Activated CD4-positive, alpha-beta T cell treated with anti-CD3 and anti-CD28 coated beads, Interleukin-2, Interleukin-6, amounts not matched to agents 100 ng/mL and 50 ng/mL, durations not matched to agents 16 hours and 8 hours (primary cell): ENCODE data around the gene IL12A.
A peak's percentile ranks its signal among the peaks of the same experiment; 100 is the strongest.

Experiments used
- DNase-seq: peaks from one replicate; pipeline ENCODE4 v3.0.0-alpha.2; 2020

The IL12A gene

DNA sequence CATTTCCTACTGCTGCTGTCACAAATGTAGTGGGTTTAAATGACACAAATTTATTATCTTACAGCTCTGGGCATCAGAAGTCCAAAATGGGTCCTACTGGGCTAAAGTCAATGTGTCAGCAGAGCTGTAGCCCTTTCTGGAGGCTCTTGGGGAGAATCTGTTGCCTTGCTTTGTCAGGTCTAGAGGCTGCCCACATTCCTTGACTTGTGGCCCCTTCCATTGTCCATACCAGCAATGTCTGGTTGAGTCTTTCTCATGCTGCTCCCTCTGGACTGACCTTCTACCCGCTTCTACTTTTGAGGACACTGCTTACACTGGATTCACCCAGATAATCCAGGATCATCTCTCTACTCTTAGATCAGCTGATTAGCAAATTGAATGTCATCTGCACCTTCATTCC is 3.0 kb downstream of the IL12A start:
- no peak for DNase-seq

DNA sequence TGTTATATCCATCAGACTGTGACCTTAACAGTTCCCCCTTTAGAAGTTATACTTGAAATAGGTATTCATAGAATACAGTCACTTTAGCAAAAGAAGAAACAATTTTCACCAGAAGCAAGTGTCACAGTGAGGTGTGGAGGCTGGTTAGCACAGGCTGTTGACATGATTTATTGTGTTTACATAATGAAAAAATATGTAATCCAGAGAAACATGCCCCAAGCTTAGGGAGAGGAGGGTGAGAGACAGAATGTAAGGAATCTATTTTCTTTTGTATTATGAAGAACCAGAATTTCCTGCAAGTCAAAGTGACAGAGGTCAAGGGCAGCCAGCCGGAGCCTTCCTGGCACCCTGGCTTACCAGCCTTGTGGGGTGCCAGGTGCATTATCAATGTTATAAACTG is 4.0 kb downstream of the IL12A start:
- DNase-seq: no peak

DNA sequence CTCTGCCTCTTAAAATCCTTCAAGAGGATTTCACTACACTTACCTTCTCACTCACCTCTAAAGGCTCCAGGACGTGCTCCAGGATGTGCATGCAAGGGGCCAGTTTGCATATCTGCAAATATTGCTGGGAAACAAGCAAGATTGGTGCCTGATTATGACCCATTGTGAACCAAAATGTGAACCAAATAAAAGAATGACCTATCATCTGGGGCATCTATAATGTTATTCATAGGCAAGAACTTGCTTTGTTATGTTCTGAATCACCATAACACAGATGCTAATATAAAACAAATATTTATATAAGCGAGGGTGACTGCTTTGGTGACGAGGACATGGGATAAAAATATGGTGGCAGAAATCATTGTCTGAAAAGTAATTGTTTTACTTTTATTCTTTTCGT is 5.5 kb downstream of the IL12A start:
- no peak for DNase-seq

DNA sequence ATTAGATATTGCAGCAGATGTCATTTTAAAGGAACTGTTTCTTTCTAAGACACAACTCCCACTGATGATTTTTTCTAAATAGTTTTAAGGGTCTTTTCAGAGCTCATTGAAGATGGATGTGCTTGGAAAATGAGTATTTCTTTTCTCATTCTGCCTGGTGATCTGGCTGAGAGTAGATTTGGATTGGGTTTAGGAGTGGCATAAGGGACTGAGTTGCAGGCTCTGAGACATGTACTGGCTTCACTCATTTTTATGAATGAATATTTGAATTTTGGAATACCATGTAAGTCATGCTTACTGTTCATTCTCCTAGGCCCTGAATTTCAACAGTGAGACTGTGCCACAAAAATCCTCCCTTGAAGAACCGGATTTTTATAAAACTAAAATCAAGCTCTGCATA is 6.5 kb downstream of the IL12A start:
- no peak for DNase-seq

DNA sequence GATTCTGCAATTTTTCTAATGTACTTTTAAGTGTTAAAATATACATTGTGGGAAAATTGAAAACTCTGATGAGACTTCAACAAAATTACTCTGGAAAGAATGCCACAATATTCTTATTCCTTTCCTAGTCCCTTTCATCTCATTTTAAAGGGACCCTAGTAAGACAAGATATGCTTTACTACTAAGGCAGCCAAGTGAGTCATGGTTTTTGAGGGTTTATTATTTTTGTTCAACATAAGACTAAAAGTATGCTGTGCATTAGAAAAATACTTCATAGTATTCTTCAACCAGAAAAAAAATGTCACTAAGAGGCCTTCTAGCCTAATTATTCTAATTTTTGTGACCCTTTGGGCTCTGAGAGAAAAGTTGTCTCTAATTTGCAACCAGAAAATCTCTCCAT is 7.4 kb downstream of the IL12A start:
- no peak for DNase-seq

DNA sequence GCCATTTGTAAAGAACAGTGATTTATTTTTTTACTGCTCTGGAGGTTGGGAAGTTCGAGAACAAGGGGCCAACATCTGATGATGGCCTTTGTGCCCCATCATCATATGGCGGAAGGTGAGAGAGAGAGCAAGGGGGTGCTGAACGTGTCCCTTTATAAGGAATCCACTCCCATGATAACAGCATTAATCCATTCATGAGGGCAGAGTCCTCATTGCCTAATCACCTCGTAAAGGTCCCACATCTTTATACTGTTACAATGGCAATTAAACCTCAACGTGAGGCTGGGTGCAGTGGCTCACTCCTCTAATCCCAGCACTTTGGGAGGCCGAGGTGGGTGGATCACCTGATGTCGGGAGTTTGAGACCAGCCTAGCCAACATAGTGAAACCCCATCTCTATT is 8.3 kb downstream of the IL12A start:
- no peak for DNase-seq

DNA sequence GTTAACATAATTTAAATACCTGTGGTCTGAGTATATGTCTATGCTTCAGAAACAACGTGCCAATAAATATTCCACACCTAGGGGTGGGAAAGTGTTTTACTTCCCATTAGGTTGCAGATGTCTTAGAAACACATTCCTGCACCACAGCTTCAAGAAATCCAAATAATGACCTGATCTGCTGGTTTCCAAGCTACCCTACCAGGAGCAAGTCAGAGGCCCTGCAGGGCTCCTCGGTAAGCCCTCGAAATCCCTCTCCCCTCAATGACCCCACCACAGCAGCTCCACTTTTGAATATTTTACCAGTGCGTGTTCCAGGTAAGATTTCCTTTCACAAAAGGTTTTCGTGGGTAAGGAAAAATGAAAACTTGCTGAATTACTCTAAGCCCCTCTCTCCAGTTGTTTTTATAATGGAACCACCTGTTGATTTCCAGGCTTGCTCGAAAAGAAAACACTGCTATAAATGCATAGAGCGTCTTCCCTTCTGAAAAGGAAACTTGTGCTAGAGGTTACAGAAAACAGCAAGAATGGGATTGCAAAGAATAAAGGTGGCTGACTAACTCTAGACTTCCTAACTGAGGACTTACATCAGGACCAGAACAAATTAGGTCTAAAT is 12.6 kb downstream of the IL12A start:
- no peak for DNase-seq

DNA sequence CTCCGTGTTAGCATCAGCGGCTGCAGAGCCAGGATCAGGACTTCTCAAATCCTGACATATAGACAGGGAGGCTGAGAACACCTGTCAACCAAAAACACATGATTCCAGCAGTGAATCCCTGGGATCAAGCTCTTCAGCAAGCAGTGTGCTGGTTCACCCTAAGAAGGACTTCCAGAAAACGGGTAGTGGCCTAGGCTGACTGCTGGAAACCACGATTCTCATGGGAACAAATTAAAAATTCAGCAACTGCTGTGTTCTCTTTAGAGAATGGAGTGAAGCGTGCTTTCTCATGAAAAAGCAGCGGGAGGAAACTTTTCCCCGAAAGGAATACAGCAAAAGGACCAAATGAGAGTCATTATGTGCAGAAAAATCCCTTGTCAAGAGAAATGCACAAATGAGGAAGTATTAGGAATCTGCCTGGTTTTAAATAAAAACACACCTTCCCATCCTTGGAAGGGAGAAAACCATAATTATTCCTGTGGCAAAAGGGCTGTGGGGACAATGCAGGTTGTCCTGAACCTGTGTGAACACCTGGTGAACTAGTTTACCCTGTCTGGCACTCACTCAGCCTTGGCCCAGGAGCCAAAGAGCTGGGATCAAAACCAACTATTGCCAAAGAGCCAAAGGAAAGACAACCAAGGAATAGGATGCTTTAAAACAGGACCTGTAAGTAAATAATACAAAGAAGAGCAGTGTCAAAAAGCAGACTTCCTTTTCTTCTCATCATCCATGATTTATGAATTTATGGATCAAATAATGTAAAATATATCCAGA is 13.4 kb downstream of the IL12A start:
- DNase-seq: no peak

DNA sequence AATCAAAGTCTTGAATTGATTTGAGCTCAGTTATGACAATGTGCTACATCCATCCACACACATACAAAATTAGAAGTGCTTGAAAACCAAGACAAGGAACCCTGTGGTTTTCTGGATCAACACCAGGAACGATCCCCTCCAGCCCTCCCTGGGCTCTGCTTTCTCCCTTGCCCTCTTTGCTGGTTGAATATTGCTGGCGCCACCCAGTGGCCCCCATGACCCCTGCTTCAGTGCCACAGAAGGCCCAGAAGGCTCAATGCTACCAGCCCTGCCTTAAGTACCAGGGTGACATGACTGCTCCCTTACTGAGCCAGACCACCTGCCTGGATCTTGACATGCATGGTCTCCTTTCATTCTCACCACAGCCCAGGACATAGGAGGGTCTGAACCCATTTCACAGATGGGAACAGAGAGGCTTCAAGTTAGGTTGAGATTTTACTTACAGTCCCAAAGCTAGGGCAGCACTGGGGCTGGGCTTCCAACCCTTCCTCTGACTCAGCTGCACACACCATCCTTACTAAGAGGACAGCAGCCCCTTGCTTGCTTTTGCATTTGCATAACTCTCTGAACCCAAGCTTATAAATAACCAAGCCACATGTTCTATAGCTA is 15.0 kb downstream of the IL12A start:
- peak; percentile 74 for DNase-seq

DNA sequence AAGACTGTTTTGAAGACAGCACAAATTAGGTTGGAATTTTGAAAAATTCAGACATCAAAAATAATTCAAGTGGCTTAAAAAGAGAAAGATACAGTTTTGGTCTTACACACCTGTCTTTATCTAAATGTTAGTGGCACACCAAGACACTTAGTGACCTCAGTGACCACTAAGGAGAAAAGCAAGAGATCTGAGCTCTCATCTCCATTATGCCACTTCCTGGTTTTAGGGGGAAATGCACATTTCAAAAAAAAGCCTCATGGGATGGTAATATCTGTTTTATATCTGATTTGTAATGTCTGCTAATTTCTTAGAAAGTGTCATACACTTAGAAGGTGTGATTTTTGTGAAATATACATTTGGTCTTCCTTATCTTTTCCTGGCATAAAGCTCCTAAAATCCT is 16.4 kb downstream of the IL12A start:
- no peak for DNase-seq

DNA sequence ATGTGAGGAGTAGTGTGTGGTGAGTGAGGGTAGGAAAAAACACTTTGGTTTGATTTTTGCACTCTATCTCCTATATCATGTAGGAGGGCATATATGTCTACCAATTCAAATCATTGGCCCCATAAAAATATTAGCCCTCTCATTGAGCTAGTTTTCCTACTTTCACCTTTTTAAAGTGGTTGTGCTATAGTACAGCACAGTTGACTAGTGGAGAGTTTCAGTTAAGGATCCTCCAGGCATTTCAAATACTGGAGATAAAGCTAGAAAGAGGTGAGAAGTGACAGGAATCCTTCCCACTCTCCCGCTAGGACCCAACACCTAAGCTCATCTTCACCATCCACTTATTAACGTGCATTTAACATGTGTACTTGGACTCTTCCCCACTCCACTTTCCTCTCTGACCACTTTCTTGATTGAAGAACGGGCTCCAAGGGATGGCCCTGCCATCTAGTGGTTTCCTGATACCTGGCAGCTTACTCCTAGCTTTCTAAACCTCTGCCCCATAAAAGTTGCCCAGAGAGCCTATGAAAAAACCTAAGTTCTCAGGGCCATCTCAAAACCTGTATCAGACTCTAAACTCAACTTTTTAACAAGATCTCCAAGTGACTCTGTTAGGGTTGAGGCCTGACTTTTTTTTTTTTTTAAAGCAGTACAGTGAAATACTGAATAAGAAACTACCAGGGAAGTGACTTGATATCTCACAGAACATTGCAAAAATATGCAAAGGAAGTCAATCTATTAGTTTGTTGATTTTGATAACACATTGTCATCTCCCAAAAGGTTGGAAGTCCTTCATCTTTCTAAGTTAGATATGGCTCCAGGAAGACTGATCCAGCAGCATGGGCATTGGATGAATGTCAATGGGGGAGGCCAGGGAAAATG is 17.9 kb downstream of the IL12A start:
- peak; percentile 62 for DNase-seq

DNA sequence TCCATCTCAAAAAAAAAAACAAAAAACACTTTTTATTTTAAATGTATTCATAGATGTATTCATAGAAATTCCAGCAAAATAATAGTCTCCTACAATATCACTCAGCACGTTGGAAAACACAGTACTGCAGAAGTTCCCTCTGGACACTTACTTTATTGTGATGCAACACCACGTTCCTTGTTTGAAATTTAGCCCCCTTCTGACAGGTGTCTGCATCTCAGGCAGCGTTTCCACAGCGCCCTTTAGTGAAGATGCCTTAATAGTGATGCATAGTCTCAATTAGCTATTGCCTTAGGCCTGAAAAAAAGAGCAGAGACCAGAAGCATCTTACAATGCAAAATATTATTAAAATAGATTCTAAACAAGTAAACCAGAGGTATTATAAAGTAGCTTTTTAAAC is 20.3 kb downstream of the IL12A start:
- DNase-seq: no peak

DNA sequence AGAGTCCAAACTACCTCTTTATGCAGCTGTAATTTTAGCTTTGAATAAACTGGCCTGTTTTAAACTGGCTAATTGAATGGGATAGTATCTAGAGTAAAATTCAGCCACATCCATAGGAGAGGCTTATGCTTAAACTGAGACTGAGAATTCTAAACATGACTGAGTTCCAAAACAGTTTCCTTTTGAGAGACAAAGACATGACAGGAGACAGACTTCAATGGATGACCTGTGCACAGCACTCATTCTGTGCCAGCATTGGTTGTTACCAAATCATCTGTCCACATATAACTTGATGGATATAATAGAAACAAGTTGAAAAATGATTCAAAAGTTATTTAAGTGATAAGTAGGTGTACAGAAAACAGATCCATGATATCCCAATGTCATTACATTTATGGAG is 20.9 kb downstream of the IL12A start:
- peak; percentile 31 for DNase-seq

DNA sequence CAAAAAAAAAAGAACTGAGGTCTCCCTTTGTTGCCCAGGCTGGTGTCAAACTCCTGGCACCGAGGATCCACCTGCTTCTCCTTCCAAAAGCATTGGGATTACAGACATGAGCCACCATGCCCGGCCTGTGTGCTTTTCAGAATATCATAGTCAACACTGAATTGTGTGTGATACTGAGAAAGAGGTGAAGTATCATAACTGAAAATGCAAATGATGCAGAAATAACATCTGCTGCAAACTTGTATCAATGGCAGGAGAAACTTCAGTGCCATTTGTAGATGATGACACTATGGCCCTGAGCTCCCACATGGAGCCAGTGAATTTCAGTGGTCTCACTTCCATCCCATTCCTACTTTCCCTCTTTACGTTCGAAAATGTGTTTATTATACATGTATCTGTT is 21.9 kb downstream of the IL12A start:
- peak; percentile 60 for DNase-seq

DNA sequence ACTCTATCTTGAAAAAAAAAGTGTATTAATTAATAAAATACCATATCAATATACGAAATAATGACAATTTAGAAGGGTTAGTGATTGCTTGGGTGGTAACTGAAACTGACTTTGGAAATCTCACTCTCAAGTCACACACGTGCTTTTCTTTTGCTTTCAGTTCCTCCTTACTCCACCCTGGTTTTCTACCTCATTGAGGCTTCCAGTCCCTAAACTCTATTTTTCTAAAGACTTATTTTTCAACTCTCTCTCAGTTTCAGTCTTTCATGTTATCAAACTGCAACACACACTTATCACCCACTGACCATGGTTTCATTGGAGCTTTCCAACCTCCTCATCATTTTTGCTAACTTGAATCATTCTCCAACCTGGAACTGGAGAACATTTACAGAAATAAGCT is 23.5 kb downstream of the IL12A start:
- DNase-seq: peak; percentile 66

DNA sequence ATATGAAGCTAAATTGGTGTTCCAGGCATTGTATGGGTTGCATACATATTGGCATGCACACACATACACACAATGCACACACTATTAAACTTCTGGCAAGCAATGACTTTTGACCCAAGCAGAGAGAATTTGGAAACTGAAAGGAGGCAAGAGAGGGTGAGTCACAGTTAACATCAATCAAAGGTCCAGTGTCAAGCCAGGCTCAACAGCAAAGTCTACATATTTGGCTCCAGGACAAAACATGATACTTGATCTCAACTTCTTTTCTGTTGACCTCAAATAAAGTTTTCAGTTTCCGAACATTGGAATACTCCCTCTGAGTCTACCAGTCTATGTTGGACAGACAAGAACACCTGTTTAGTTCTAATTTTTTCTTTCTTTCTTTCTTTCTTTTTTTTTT is 28.3 kb downstream of the IL12A start:
- DNase-seq: no peak

DNA sequence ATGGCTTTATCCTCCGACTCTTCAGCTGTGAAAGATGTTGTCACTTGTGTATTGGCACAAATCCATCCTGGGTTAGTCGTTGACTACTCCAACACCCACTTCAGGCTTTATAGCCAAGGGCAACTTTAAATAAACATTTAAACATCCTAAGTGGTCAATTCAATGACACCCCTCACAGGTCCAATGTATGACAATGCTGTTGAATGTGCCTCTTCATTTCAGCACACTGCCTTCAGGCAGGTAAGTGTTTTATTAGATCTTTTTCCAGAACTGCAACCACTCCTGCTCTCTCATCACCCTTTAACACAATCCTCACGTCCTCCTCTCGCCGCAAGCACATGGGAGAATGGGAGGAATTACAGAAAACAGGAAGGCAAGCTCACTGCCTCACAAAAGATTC is 30.3 kb downstream of the IL12A start:
- DNase-seq: no peak

DNA sequence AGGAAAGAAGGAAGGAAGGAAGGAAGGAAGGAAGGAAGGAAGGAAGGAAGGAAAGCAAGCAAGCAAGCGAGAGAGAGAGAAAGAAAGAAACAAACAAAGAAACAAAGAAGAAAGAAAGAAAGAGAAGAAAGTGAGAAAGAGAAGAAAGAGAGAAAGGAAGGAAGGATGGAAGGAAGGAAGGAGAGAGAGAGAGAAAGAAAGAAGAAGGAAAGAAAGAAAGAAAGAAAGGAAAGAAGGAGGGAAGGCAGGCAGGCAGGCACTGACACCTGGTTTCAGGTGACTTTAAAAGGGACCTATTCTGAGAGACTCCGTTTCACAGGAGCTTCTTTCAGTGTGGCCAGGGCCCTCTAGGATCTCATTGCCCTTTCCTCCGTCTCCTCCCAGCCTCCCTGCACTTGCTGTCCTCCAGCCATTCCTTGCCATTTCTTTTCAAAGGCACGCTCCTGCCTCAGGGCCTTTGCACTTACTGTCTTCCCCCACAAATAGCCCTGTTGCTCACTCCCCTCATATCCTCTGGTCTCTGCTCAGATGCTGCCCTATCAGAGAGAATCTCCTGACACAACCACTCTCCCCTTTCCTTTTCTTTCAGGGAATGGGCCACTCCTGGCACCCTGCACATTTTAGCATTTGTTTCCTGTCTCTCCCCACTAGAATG is 31.5 kb downstream of the IL12A start:
- no peak for DNase-seq

DNA sequence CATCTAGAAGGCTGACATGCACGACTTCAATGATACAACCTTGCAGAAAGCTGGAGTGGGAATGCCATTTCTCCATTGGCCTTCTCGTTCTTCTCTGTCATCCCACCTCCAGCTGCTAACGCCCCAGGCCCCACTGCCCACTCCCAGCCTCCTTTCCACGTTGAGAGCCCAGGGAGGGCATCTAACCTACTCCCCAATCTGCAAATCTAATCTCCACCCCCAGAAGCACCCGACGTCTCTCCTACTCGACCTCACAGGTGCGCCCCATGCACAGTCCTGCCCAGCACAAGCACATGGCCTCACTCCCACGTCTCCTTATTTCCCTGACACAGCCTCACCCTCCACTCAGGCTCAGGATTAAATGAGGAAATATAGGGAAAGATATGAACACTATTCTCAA is 33.4 kb downstream of the IL12A start:
- DNase-seq: no peak

DNA sequence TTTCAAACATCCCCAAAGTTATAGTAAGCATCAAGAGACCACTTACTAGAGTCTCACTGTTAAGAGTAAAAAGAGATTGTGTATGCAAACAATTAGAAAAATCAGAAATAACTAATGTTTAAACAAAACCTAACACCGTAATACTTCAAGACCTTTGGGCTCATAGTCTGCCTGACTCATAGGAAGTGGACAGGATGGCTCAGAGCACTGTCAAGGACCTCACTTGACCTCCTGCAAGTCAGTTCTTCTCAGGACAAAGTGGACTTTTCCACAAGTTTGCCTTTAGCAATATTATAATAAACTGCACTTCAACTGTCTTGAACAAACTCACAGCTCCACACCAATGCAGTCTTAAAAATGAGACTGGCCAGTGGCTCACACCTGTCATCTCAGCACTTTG is 34.8 kb downstream of the IL12A start:
- no peak for DNase-seq

DNA sequence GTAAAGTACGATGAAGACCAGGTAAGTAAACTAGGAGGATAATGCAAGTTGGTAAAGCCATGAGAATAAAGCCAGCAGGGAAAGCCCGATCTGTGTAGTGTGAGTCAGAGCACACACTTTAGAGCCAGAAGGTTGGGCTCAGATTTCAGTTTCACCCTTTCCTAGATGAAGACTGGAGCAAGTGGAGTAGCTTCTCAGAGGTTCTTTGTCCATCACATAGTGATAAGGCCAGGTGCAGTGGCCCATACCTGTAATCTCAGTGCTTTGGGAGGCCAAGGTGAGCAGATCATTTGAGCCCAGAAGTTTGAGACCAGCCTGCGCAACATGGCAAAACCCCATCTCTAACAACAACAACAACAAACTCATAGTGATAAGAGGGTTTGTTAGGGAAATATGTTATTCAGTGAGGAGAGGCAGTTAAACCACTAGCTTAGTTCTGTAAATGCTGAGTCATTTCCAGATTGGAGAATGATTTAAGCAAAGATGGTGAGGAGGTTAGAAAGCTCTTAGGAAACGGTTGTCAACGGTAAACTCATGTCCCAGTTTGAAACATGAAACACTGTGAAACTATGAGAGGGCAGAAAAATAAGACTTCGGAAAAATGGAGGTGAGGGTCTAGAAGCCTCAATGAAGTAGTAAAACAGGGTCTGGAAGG is 39.0 kb downstream of the IL12A start:
- peak; percentile 89 for DNase-seq

DNA sequence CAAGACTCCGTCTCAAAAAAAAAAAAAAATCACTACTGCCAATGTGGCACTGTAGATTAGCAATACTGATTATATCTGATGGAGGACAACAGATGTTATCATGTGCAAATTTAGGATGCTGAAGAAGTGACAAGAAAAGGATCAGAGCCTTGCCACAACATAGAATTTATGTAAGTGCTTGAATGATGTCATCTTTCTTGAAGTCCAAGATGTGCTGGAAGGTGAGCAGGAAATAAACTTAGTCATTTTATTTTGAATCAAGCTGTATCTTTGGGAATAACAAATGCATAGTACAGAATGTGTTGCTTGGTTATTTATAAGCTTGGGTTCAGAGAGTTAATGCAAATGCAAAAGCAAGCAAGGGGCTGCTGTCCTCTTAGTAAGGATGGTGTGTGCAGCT is 47.1 kb downstream of the IL12A start:
- DNase-seq: no peak
